Measurements from ENCODE around the gene ZFPM1.

The ZFPM1 gene

GRCh38 chr16:88532434-88533241, 79.6 kb downstream of the ZFPM1 start:
- DNase-seq, result no peak

DNA sequence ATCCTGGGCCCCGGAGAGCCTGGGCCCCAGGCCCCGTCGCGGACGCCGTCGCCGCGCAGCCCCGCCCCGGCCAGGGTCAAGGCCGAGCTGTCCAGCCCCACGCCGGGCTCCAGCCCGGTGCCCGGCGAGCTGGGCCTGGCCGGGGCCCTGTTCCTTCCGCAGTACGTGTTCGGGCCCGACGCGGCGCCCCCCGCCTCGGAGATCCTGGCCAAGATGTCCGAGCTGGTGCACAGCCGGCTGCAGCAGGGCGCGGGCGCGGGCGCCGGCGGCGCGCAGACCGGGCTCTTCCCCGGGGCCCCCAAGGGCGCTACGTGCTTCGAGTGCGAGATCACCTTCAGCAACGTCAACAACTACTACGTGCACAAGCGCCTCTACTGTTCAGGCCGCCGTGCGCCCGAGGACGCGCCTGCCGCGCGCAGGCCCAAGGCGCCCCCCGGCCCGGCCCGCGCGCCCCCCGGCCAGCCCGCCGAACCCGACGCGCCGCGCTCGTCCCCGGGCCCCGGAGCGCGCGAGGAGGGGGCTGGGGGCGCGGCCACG, 80.4 kb downstream of the ZFPM1 start:
- no peak for DNase-seq

- DNase-seq, result no peak
These were observed 81.0 kb downstream of the ZFPM1 start for GRCh38 chr16:88533932-88534637.

- no peak for DNase-seq
These were observed 81.6 kb downstream of the ZFPM1 start for GRCh38 chr16:88534638-88535190.

DNA sequence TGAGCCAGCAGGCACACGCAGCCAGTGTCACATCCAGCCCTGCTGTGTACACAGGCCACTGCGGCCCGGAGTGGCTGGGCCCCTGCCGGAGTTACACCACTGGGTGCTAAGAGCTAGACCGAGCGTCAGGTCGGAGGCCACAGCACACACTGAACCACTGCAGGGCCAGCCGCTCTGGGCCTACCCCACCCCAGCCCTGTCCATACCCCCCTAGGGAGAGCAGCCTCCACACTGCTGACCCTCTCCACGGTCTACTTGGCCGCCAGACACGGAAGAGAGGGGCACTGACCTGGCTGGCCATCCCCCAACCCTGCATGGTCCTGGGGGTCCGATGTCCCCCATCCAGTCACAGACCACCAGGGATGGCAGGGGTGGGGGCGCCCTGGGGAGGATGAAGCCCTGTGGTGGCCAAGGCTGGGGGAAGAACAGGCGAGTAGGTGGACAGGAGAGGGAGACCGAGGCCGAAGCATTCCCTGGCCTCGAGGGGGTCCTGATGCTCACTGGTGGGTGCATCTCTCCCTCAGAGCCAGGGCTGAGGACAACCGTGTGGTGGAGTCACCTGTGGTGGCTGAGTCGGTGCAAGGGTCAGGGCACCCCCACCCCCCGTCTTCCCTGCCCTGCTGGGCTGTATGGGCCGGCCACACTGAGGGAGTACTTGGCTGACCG, 82.2 kb downstream of the ZFPM1 start:
- no peak for DNase-seq

GRCh38 chr16:88535857-88536222, 82.8 kb downstream of the ZFPM1 start:
- DNase-seq, result no peak

- no peak for DNase-seq
These were observed 83.4 kb downstream of the ZFPM1 start for GRCh38 chr16:88536510-88536909.

DNA sequence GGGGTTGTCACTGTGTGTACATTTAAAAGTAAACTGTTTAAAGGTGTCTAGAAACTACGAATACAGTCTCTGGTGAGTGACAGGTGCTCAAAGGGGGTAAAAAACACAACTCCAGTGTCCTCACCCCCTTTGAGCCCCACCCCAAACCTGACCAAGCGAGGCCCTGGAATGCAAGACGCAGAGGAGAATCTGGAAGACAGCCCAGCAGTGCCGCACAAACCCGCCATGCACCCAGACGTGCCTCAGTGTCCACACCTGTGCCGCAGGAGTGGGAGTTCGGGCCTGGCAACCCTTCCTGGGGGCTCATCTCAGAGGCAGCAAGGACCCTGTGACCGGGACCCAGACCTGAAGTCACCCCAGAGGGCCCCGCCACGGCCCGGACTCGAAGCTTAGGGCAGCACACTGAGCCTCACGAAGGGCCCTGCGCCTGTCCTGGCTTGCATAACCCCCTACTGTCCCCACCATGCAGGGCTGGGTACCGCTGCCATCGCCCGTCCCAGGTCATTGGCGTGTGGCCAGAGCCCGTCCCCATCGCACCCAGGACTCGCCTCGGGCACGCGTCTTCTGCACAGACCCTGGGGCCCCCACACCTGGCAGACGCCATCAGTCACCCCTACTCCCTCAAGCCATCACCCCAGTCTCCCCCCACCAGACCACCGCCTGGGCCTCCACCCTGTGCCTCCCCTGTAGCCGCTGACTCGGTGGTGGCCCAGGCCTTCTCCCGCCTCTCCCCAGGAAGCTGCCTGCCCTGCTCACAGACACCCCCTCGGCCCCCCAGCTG, 84.1 kb downstream of the ZFPM1 start:
- DNase-seq, result no peak

- DNase-seq, result no peak
These were observed 84.8 kb downstream of the ZFPM1 start for GRCh38 chr16:88537859-88538258.

DNA sequence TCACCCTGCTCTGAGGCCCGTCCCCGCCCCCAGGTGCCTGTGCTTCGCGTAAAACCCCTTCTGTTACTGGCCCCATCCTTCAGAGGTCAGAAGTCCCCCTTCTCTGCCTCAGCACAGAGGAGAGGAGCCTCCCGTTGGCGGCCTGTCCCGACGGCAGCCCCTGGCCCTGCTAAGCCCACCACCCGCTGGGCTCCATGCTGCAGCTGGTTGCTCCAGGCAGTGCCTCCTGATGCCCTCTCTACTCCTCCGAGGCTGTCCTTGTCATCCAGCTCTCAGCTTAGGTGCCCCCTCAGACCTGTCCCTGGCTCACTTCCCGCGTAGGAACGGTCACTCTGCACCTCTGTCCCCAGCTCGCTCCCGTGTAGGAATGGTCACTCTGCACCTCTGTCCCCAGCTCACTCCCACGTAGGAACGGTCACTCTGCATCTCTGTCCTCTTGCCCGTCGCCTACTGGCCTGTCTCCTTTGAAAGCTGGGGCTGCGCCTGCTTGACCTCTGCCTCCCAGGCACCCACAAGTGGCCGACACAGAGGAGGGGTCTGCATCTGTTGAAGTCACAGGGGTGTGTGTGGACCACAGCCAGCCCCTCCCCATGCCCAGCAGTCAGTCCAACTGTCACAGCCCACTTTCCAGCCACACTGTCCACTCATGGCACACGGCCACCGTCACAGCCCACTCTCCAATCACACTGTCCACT, 85.4 kb downstream of the ZFPM1 start:
- DNase-seq, result no peak

DNA sequence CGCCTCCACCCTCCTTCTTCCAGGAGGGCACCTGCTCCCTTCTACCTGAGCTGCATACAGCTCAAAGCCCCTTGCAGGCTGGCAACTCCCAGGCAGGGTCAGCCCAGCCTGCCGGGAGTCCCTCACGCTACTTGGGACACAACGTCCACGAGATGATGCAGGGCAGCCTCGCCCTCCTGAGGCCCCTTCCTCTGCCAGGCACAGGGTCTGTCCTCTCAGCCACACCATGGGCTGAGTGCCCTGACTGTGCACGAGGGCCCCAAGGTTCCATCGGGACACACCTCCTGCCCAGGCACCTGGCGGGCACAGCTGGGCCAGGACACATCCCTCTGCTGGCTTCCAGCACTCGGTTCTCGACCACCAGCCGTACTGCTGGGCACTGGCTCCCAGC, 86.2 kb downstream of the ZFPM1 start:
- DNase-seq, result no peak

GRCh38 chr16:88539652-88540345, 86.7 kb downstream of the ZFPM1 start:
- no peak for DNase-seq

GRCh38 chr16:88540346-88540977, 87.4 kb downstream of the ZFPM1 start:
- no peak for DNase-seq

DNA sequence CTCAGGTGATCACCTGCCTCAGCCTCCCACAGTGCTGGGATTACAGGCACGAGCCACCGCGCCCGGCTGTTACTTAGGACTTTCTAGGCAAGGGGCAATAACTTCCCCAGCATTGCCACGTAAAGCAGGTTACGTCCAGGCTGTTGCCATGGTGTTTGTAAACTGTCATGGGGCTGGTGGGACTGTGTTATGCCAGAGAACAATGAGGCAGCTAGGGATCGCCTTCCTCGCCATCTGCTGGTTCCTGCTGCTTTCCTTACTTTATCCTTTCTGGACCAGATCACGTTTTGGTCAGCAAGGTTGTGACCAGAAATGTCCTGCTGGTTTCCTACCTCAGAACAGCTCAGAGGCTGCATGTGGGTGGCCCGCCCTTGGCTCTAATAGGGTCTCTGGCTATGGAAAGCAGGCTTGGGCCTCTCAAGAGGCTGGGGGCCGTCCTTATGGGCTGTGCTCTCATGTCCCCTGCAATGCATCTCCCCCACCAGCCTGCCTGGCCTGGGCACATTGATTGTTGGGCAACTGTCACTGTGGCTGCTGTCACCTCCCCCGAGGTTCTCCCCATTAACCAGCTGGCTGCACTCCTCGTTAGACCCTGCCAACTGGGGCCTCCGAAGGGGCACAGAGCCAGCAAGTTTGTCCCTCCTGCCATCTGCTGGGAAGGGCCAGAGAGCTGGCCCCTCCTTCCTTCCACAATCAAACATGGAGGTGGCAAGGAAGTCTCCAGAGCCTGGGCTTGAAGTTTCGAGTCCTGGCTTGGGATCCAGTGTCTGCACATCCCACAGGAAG, 88.9 kb downstream of the ZFPM1 start:
- no peak for DNase-seq

GRCh38 chr16:88543230-88543813, 90.2 kb downstream of the ZFPM1 start:
- no peak for DNase-seq

DNA sequence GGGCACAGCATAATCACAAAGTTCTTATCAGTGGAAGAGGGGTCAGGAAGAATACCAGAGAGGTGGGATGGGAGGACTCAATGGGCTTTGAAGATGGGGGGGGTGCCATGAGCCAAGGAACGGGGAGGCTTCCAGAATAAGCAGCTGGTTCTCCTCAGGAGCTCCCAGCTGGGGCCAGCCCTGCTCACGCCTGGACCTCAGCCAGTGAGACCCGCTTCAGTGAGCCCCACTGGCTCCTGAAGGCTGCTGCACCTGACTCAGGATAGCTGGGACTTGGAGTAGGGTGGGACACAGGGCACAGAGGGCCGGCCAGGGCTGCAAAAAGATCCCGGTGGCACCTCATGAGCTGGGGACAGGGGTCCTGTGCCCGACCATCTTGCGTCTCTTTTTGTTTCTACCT, 92.7 kb downstream of the ZFPM1 start:
- DNase-seq, result no peak

DNA sequence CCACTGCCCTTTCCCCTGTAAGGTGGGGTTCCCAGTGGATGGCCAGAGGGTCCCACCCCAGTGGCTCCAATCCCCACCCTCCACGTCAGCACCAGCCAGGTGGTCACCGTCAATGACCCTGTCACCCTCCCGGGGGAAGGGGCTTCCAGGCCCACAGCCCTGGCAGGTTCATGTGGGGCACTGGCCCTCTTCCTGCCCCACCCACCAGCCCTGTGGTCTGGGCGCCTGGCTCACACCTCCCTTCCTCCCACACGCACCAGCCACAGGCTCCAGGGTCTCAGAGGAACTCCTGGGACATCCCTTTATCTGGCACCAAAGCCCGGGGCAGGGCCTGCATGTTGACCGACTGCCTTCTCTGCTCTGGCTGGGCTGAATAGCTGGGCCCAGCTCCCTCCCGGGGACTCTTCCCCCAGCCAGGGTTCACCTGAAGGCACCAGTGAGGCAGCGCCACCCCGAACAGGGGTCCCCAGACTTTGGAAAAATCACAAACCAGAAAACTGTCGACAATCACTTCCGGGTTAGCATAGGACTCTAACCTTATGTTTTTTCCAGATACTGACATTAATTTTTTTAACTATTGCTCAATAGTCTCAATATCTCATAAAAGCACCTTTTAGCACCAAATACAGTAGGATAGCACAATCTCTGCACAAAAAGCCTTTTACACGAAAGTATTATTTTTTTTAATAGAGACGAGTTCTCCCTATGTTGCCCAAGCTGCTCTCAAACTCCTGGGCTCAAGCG, 95.2 kb downstream of the ZFPM1 start:
- no peak for DNase-seq

DNA sequence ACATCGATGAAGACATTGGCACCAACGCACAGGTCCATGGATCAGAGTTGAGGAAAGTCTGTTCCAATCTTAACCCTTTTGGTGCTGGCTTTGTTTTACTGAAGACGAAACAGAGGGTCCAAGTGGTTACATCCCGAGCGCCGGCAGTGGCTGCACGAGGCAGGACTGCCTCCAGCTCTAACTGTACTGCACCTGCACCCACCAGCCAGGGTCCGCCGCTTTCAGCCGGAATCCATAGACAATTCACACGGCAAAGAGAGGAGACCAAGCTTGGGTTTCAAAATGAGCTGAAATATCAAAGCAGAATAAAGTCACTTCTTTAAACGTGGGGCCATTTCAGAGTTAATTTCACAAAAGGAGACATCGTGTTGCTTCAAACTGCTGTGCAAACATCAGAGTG, 95.9 kb downstream of the ZFPM1 start:
- DNase-seq, result no peak

Data from NCI-H2029 treated with DMSO at 0.1 percent for 48 hours (cell line).